Sigmoid colon (tissue), 7 donors: ENCODE measurements around the gene TSEN34. TPM values are rescaled to one million over a fixed set of nuclear protein-coding genes. Genes with fewer than 3 reads are reported as not detected.

Experiments used
- DNase-seq: peaks from one replicate; pipeline ENCODE4 v3.0.0-alpha.2; 2019
- H3K27ac ChIP-seq, 4 donors: fragments of 200-600 bp; sonication (generic); one replicate each; pipeline ENCODE4 v1.5.1; 2016 to 2019; ENCODE audit warnings: mild to moderate bottlenecking in 1 of 4
- H3K27me3 ChIP-seq, 3 donors: fragments of 200-600 bp; sonication (generic); one replicate each; pipeline ENCODE4 v1.5.1; 2019; ENCODE audit warnings: mild to moderate bottlenecking in 1 of 3
- H3K36me3 ChIP-seq, 4 donors: fragments of 200-600 bp; sonication (generic); one replicate each; pipeline ENCODE4 v1.5.1; 2016 to 2019
- H3K4me1 ChIP-seq, 4 donors: fragments of 200-600 bp; sonication (generic); one replicate each; pipeline ENCODE4 v1.5.1; 2017 to 2019
- H3K4me3 ChIP-seq, 4 donors: fragments of 200-600 bp; sonication (generic); one replicate each; pipeline ENCODE4 v1.5.1; 2017 to 2019; ENCODE audit warnings: mild to moderate bottlenecking in 2 of 4, moderate library complexity in 1 of 4
- H3K9me3 ChIP-seq, 4 donors: fragments of 200-600 bp in 3 of 4; sonication (generic) in 3 of 4; one replicate each; pipeline versions ENCODE4 v1.5.1 to v1.6.1; 2013 to 2019
- EP300 ChIP-seq, 4 donors: sonication (generic); formaldehyde crosslinking; IDR thresholded peaks; one replicate each; pipeline ENCODE4 v1.6.1; 2017; ENCODE audit warnings: antibody characterized with exemption in 4 of 4
- POLR2A ChIP-seq, 2 donors: fragments of 450-650 bp; IDR thresholded peaks; one replicate each; pipeline ENCODE4 v1.6.1; 2016; ENCODE audit warnings: antibody characterized with exemption in 2 of 2, mild to moderate bottlenecking in 2 of 2, moderate library complexity in 2 of 2
- POLR2AphosphoS5 ChIP-seq, 4 donors: sonication (generic); formaldehyde crosslinking; IDR thresholded peaks; one replicate each; pipeline ENCODE4 v1.6.1; 2017; ENCODE audit warnings: antibody characterized with exemption in 4 of 4
- WGBS, 2 donors: extraction: QIAGEN DNeasy Blood & Tissue Kit; methylation state at CpG; one replicate each; pipeline ENCODE4 v1.1.7; 2013; 5-methylcytosine and 5-hydroxymethylcytosine counted together
- intact Hi-C: fragments of 100-400 bp; cut with DNase I; formaldehyde crosslinking; loops from one replicate; pipeline ENCODE4 v1.15.1; 2023
- polyA plus RNA-seq, 3 donors: library from polyadenylated mRNA; stranded (reverse); fragments of 200-250 nt; gene quantifications; one replicate each; pipeline ENCODE4 v1.2.3, GENCODE V29; 2013
- total RNA-seq, 4 donors: library from RNA; depleted of rRNA; stranded (reverse); fragments of >200 nt; gene quantifications; one replicate each; pipeline ENCODE4 v1.1.0, GENCODE V29; 2016
- TF ChIP-seq, protein P1 (sequence below), 4 experiments: fragments of 450-650 bp in 3 of 4; fragments of 200-600 bp in 1 of 4; IDR thresholded peaks; one replicate each; pipeline ENCODE4 v1.5.1; 2016 to 2019; ENCODE audit warnings: antibody characterized with exemption in 4 of 4, mild to moderate bottlenecking in 3 of 4, moderate library complexity in 2 of 4
- donor health status: healthy with polysubstance abuse.
- donor health status: Bipolar disorder and iron deficiency.
- donor health status: healthy.

Gene TSEN34
- total and polyA plus RNA-seq, 7 donors, result 41.5 to 80.9 (median 52.5) TPM

DNA sequence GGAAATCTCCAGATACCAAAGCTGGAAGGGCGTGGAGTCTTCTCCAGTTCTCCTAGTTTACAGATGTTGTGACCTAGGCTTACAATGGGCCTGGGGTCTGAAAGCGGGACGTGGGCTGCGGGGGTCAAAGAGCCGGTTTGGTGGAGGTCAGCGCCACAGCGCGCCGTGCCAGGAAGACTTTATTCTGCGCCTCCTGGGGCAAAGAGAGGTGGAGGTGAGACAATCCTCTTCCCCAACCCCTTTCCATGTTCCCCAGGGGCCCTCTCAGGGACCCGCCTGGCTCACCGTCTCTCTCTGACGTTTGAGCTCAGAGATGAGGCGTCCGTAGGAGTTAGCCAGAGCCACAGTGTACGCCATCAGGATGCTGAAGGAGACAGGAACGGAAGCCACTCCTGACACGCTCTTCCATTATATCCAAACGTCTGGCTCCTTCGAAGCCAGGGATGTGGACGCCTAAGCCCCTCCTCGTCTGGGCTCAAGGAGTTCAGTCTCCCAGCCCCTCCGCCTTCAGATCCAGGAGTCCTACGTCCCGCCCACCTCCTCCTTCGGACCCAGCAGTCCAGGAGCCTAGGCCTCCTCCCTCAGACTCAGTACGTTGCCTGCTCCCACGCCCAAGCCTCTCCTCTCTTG, 30.8 kb upstream of the TSEN34 start:
- 1 to 5% methylated on average over 28 of the region's 28 CpGs for WGBS, 2 donors
- Histone ChIP-seq H3K9me3 (no peaks in the 10 kb centered on the region), H3K27me3 (peaks cover 4 to 12% (median 11%) of the 10 kb centered on the region in 3 donors), H3K27ac (peak overlapping the region; percentile 86 to 96 (median 92)), H3K4me3 (peak overlapping the region; percentile 29 to 83 (median 55)), H3K4me1 (peaks cover 0 to 55% (median 52%) of the 10 kb centered on the region in 4 donors), H3K36me3 (peaks cover 16 to 30% (median 22%) of the 10 kb centered on the region in 4 donors)
- TF ChIP-seq, protein P1, sequence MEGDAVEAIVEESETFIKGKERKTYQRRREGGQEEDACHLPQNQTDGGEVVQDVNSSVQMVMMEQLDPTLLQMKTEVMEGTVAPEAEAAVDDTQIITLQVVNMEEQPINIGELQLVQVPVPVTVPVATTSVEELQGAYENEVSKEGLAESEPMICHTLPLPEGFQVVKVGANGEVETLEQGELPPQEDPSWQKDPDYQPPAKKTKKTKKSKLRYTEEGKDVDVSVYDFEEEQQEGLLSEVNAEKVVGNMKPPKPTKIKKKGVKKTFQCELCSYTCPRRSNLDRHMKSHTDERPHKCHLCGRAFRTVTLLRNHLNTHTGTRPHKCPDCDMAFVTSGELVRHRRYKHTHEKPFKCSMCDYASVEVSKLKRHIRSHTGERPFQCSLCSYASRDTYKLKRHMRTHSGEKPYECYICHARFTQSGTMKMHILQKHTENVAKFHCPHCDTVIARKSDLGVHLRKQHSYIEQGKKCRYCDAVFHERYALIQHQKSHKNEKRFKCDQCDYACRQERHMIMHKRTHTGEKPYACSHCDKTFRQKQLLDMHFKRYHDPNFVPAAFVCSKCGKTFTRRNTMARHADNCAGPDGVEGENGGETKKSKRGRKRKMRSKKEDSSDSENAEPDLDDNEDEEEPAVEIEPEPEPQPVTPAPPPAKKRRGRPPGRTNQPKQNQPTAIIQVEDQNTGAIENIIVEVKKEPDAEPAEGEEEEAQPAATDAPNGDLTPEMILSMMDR (IDR thresholded peaks at IDR 0.05), result no peak
- peak in 1 of 4 donors; percentile 5 for TF ChIP-seq POLR2AphosphoS5 (IDR thresholded peaks at IDR 0.05)
- TF ChIP-seq POLR2A (IDR thresholded peaks at IDR 0.05), result peak in 1 of 2 donors; percentile 50
- peak; percentile 74 for DNase-seq
- intact Hi-C loops, result loop anchor here (5.0 kb wide), 1 partner anchor 42 kb away; the partner anchor contains the start of gene RPS9

- WGBS, 2 donors, result 31 to 51% methylated on average over 13 of the region's 13 CpGs
Observed at GRCh38 chr19:54160854-54161253, 30.3 kb upstream of the TSEN34 start.

GRCh38 chr19:54162241-54162805, 28.8 kb upstream of the TSEN34 start:
- peak overlapping the region; percentile 44 to 94 (median 56) for H3K27ac ChIP-seq
- 1 to 2% methylated on average over 35 of the region's 35 CpGs for WGBS, 2 donors
- H3K4me3 ChIP-seq, result peak overlapping the region; percentile 24 to 48 (median 35)
- TF ChIP-seq, protein P1 (IDR thresholded peaks at IDR 0.05), result no peak
- TF ChIP-seq EP300 (IDR thresholded peaks at IDR 0.05) (no peak), POLR2AphosphoS5 (IDR thresholded peaks at IDR 0.05) (no peak)
- no peaks in the 10 kb centered on the region for H3K9me3 ChIP-seq
- peaks cover 4 to 30% (median 25%) of the 10 kb centered on the region in 3 donors for H3K27me3 ChIP-seq
- DNase-seq, result peak; percentile 96
- peaks cover 0 to 55% (median 52%) of the 10 kb centered on the region in 4 donors for H3K4me1 ChIP-seq
- H3K36me3 ChIP-seq, result peaks cover 0 to 10% (median 4%) of the 10 kb centered on the region in 4 donors
- intact Hi-C loops, result loop anchor here (5.0 kb wide), 1 partner anchor 40 kb away; the partner anchor contains the start of gene RPS9

More at GRCh38 chr19:54160854-54161253, 30.3 kb upstream of the TSEN34 start:
- intact Hi-C loops, result loop anchor here (5.0 kb wide), 1 partner anchor 41 kb away; the partner anchor contains the start of gene RPS9
- TF ChIP-seq, protein P1 (IDR thresholded peaks at IDR 0.05), result no peak
- TF ChIP-seq POLR2AphosphoS5 (IDR thresholded peaks at IDR 0.05) (no peak), EP300 (IDR thresholded peaks at IDR 0.05) (no peak), POLR2A (IDR thresholded peaks at IDR 0.05) (no peak)
- peak overlapping the region in 3 of 4 donors; percentile 48 to 83 (median 62) for H3K4me3 ChIP-seq
- no peak for DNase-seq
- H3K4me1 ChIP-seq, result peaks cover 0 to 55% (median 52%) of the 10 kb centered on the region in 4 donors
- peaks cover 11 to 24% (median 17%) of the 10 kb centered on the region in 4 donors for H3K36me3 ChIP-seq
- peaks cover 4 to 18% (median 15%) of the 10 kb centered on the region in 3 donors for H3K27me3 ChIP-seq
- no peaks in the 10 kb centered on the region for H3K9me3 ChIP-seq
- peak overlapping the region; percentile 86 to 96 (median 92) for H3K27ac ChIP-seq

GRCh38 chr19:54162884-54163283, 28.2 kb upstream of the TSEN34 start:
- TF ChIP-seq EP300 (IDR thresholded peaks at IDR 0.05), result no peak
- TF ChIP-seq, protein P1 (IDR thresholded peaks at IDR 0.05), result no peak
- H3K36me3 ChIP-seq, result peaks cover 0 to 4% (median 1%) of the 10 kb centered on the region in 4 donors
- WGBS, 2 donors, result 48 to 64% methylated on average over 14 of the region's 14 CpGs
- H3K9me3 ChIP-seq, result no peaks in the 10 kb centered on the region
- intact Hi-C loops, result loop anchor here (5.0 kb wide), 1 partner anchor 39 kb away; the partner anchor contains the start of gene RPS9
- H3K4me3 ChIP-seq, result peak overlapping the region in 3 of 4 donors; percentile 29 to 48 (median 41)
- DNase-seq, result no peak
- peaks cover 4 to 33% (median 25%) of the 10 kb centered on the region in 3 donors for H3K27me3 ChIP-seq
- H3K4me1 ChIP-seq, result peaks cover 0 to 53% (median 51%) of the 10 kb centered on the region in 4 donors
- peak overlapping the region; percentile 42 to 94 (median 56) for H3K27ac ChIP-seq
